Measurements from ENCODE around the gene NCKAP5. TPM values are rescaled to one million over a fixed set of nuclear protein-coding genes. Genes with fewer than 3 reads are reported as not detected.

The NCKAP5 gene
- polyA plus RNA-seq, 3 donors = 0.16 to 0.34 (median 0.30) TPM

GRCh38 chr2:132669908-132670495 lies 898.3 kb downstream of the NCKAP5 start, which contains the start of gene LYPD1:
Gene LYPD1, minus strand, starts transcription at chr2:132670205. Its CDS starts 273 bp downstream, at chr2:132669932.
- WGBS, 3 donors = 0 to 2% (median 1%) methylated on average over 38 to 59 of the region's 59 CpGs
- H3K27ac ChIP-seq (ENCODE audit: low read depth, low read length) = no peak within 1 kb of the TSS

DNA sequence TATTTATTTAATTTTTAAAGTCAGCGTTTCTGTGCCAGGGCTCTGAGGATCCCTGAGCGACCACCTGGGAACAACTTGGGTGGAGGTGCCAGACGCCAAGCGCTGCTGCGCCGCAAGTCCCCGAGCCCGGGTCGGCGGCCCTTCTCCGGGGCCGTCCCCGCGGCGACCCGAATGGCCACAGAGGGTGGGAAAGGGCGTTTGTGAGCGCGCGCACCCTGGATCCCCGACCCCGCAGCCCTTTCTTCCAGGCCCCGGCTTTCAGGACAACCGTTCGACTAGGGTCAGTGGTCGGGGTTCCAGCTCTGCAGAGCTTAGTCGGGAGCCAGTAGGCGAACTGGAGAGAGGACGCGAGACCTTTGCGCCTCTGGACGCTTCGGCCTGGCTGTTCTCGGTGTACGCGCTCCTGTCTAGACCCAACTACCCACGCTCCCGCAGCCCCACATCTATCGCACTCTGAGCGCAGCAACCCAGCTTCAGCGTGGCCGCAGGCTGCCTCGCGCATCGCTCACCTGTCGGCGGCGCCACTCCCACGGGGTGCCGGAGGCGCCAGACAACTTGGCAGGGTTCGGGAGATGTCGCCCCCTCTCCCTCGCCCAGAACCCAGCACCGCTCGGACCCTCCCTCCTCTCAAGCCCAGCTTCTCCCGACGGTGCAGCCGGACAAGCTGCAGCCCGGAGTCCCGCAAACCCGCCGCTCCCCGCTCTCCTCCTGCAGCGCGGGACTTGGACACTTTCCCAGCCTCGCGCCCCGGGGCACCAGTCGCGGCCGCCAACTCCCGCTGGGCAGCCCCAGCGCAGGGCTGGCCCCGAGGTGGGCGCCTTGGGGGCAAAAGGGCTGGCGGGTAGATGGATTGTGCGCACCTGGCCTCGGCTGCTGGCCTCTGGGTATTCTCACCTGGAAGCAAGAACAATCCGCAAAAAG lies 899.0 kb downstream of the NCKAP5 start:
- 1 to 2% (median 2%) methylated on average over 77 to 80 of the region's 80 CpGs for WGBS, 3 donors

GRCh38 chr2:132668189-132668823 lies 900.0 kb downstream of the NCKAP5 start:
- H3K27ac ChIP-seq (ENCODE audit: low read depth, low read length) = no peak overlapping the region
- 4 to 10% (median 5%) methylated on average over 24 to 25 of the region's 25 CpGs for WGBS, 3 donors

More for the DNA sequence above, 899.0 kb downstream of the NCKAP5 start:
- H3K27ac ChIP-seq (ENCODE audit: low read depth, low read length) = no peak overlapping the region

- 36 to 52% (median 40%) methylated on average over 1 of the region's 1 CpG for WGBS, 3 donors
- no peak overlapping the region for H3K27ac ChIP-seq (ENCODE audit: low read depth, low read length)
These were observed 900.6 kb downstream of the NCKAP5 start for GRCh38 chr2:132667706-132668105.

DNA sequence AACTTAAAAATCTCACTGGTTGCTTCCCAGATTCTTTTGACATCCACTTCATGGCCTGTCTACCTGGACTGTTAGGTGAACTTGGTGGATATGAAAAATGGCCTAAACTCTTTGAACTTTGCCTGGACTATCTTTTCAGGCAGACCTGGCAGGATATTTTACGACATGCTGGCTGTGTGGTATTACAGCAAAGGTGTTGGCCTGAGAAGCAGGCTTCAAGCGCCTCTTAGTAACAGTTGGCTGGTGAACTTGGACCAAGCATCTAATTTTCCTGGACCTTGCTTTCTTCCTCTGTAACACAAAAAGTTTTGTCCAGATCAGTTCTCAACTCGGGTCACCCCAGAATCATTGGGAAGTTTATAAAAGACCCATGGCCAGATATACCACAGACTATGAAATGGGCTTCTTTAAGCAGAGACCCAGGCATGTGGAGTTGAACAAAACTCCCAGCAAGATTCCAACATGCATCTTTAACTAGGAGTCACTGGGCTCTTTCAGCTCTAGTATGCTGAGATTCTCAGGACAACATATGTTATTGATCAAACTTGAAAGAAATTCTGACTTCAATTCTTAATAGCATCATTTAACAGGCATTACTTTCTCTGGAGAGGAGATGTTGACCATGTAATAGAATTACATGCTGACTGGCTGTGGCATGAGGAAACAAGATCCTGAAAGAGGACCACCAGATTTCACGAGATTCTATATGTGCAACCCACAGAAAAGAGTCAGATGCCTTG lies 902.7 kb downstream of the NCKAP5 start:
- no peak overlapping the region for H3K27ac ChIP-seq (ENCODE audit: low read depth, low read length)
- 85 to 93% (median 87%) methylated on average over 4 of the region's 4 CpGs for WGBS, 3 donors

DNA sequence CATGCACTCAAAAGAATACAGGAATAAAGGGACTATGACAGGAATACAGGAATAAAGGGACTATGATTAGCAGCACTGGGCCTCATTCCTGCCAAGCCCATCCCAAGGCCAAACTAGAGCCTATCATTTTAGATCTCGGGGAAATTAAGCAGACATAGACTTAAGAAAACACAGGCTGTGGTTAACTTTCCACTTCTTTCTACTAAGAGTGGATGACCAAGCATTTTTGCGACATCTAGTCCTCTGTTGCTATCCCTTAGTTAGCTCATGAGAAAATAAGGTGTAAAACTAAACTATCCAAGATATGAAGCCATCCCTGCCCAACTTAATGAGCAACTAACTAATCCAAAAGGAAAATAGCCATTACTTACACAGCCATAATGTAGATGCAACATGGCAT lies 904.2 kb downstream of the NCKAP5 start:
- H3K27ac ChIP-seq (ENCODE audit: low read depth, low read length) = no peak overlapping the region
- 54 to 69% (median 61%) methylated on average over 2 of the region's 2 CpGs for WGBS, 3 donors

DNA sequence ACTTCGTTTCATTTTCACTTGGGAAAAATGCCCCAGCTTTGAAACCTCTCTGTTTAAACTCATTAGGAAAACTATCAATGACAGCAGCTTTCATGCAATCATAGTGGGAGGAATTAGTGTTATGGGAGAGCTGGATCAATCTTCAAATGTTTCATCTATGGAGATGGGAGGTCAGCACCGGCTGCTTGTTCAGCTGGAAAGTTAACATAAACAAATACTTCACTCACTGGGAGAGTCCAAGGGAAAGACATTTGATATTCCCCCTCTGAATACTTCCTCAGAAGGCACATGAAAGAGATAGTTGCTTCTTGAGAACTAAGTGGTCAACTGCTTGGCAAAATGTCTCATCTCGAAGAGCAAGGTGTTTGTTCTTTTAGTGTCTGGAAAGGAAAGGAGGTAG lies 905.5 kb downstream of the NCKAP5 start:
- 38 to 54% (median 39%) methylated on average over 3 of the region's 3 CpGs for WGBS, 3 donors
- no peak overlapping the region for H3K27ac ChIP-seq (ENCODE audit: low read depth, low read length)

DNA sequence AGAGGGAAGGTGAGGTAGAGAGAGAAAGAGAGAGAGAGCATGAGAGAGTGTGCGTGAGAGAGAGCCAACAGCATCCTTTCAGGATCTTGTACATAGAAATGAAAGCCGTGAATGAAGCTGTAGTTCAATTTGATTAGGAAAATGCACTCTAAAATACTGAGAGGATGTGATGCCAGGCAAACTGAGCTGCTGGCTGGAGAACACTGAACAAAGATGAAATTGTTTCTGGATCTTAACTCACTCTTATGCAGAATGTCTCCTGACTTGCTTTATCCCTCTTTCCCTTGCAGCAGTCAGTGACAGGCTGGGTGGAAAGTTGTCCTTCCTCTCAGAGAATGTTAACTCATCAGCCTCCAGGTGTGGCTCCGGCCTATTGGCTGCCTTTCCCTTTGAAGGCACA lies 908.9 kb downstream of the NCKAP5 start:
- no peak overlapping the region for H3K27ac ChIP-seq (ENCODE audit: low read depth, low read length)
- 87 to 91% (median 88%) methylated on average over 3 of the region's 3 CpGs for WGBS, 3 donors

DNA sequence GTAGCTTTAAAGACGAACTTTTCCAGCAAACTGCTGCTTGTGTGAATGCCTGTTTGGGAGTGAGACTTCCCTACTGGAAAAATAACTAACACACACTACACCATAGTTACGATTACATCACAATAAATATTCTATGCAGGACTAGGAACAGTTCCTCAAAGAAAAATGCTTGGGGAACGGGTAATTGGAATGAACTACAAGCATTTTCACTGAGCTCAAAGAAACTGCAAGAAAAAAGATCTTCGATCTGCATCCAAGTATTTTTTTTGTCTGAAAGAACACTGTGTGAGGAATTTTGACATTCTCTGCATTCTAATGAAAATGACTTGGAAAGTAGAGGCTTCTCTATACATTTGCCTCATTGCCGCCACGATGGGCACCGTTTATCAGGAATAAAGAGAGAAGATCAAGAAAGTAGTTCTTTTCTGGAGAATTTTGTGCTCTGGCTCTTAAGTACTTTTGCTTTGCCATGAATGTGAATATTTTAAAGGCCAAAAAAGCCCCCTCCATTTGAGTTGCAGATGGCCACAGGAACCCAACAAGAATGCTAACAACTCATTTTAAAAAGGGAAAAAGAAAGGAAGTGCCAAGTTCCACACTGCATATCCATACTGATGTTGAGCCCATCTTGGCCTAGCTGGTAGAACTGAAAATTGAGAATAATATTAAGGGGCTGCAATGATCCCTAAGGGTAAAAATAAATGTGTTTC lies 911.8 kb downstream of the NCKAP5 start:
- WGBS, 3 donors = 42 to 62% (median 43%) methylated on average over 7 of the region's 7 CpGs
- H3K27ac ChIP-seq (ENCODE audit: low read depth, low read length) = no peak overlapping the region

DNA sequence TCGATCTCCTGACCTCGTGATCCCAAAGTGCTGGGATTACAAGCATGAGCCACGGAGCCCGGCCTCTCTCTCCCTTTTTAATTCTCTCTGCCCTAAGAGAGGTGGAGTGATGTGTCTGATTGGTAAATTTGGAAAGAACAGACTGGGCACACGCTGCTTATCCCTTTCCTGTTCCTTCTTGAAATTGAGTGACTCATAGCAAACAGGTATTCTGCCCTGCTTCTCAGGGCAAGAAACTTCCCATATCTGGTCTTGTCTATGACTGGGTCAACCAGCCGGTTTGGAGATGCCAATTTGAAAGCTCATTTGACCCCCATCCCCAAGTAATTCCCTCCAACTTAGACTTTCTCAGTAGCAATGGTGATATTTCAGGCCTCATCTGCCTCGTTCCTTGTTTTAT lies 913.3 kb downstream of the NCKAP5 start:
- no peak overlapping the region for H3K27ac ChIP-seq (ENCODE audit: low read depth, low read length)
- WGBS, 3 donors = 88 to 98% (median 90%) methylated on average over 7 of the region's 7 CpGs

DNA sequence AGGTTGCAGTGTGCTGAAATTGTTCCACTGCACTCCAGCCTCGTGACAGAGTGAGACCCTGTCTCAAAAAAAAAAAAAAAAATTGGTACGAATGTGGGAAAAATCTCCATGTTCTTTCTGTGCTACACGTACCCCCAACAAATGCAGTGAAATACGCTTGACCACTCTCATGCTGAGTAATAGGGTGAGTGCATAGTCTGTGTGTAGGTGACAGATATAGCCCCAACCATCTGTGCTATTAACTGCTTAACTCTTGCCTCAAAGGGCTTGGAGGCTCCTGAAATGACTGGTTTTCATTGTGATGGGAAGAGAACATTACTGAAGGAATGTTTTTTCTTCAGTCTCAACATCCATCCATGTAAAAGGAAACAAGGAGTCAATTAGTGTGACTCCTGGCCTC lies 913.9 kb downstream of the NCKAP5 start:
- 66 to 71% (median 67%) methylated on average over 4 of the region's 4 CpGs for WGBS, 3 donors
- no peak overlapping the region for H3K27ac ChIP-seq (ENCODE audit: low read depth, low read length)

DNA sequence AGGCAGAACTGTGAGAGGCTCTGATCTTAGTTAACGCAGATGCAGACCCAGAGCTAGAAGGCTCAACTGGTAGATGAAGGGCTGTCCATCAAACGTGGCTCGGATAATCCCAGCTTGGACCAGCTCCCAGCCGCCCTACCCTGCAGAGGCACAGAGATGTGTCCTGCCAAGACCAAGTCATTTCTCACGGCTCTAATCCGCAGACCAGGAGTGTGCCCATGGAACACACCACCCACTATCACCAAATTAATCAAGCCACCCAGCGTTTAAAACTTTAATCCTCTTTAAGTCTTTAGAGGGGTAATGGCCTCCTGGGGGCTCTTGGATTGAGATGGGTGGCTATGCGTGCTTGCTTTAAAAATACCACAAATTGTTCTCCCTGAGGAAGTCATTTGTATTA lies 915.8 kb downstream of the NCKAP5 start:
- no peak overlapping the region for H3K27ac ChIP-seq (ENCODE audit: low read depth, low read length)
- WGBS, 3 donors = 80 to 88% (median 87%) methylated on average over 8 of the region's 8 CpGs

- H3K27ac ChIP-seq (ENCODE audit: low read depth, low read length) = no peak overlapping the region
- WGBS, 3 donors = 55 to 76% (median 71%) methylated on average over 12 of the region's 12 CpGs
These were observed 916.9 kb downstream of the NCKAP5 start for GRCh38 chr2:132651115-132652045.

DNA sequence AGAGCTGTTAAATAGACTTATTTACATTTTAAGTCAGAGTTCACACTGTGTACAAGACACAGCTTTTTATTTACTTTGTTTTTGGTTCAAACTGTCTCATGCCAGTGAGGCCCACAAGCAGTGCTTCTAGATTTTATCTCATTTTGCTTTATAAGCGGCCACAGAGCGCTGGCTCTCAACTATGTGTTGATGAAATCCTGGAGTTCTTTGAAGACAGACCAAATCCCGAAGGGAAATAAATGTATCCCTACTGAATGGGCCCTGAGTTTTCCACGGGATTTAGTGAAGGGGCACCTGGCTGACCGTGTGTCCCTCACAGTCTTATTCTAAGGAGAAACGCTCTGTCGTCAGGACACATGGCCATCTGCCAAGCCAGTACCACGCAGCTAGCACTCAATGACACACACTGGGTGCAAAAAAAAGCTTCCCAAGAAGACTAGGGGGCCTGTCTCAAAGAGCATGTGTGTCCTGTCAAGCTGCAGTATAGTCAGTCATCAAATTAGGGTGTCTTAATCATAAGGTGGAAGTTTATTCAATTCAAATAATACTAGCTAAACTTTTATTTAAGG lies 921.6 kb downstream of the NCKAP5 start:
- WGBS, 3 donors = 77 to 85% (median 78%) methylated on average over 8 of the region's 8 CpGs
- no peak overlapping the region for H3K27ac ChIP-seq (ENCODE audit: low read depth, low read length)

DNA sequence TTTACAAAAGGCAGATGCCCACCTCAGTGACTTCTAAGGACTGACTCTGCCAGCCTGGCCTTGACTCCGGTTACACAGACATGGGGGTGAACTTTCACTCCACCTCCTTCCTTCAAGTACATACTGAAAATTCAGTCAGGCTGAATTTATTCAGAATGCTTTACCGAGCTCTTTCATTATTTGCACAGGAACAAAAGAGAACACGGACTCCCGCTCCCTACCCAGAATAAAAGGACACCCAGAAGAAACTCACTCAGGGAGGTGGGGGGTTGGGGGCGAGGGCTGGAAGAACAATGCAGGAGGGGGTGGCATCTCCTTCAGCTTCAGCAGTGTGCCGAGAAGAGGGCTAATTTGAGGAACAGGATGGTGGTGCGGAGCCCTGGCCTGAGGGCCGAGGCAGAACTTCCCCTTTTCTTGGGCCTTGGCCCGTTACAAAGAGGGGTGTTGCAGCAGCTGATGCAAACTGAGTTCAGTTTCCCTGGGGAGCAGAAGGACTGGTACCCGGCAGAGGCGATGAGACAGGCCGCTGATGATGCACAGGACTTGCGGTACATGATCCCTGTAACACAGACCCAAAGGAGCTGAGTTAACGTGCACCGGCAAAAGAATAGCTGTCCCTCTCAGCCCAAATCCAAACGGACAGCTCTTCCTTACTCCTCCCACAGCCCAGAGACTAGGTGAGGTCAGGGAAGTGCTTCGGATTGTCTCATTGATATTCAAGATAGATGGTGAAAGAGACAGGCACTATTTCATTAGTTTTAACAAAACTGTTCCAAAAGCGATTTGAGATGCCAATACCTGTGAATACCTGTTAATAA lies 922.3 kb downstream of the NCKAP5 start:
- 65 to 89% (median 70%) methylated on average over 18 of the region's 18 CpGs for WGBS, 3 donors

GRCh38 chr2:132645176-132645575 lies 923.1 kb downstream of the NCKAP5 start:
- 79 to 90% (median 80%) methylated on average over 35 of the region's 35 CpGs for WGBS, 3 donors
- no peak overlapping the region for H3K27ac ChIP-seq (ENCODE audit: low read depth, low read length)

More for the DNA sequence above, 922.3 kb downstream of the NCKAP5 start:
- H3K27ac ChIP-seq (ENCODE audit: low read depth, low read length) = no peak overlapping the region

Measured in adipose tissue (tissue), 3 donors.